Measurements from ENCODE around the gene LLGL1. TPM values are rescaled to one million over a fixed set of nuclear protein-coding genes. Genes with fewer than 3 reads are reported as not detected.

LLGL1 gene
- polyA plus RNA-seq, 1 donor, result 28.4 TPM

DNA sequence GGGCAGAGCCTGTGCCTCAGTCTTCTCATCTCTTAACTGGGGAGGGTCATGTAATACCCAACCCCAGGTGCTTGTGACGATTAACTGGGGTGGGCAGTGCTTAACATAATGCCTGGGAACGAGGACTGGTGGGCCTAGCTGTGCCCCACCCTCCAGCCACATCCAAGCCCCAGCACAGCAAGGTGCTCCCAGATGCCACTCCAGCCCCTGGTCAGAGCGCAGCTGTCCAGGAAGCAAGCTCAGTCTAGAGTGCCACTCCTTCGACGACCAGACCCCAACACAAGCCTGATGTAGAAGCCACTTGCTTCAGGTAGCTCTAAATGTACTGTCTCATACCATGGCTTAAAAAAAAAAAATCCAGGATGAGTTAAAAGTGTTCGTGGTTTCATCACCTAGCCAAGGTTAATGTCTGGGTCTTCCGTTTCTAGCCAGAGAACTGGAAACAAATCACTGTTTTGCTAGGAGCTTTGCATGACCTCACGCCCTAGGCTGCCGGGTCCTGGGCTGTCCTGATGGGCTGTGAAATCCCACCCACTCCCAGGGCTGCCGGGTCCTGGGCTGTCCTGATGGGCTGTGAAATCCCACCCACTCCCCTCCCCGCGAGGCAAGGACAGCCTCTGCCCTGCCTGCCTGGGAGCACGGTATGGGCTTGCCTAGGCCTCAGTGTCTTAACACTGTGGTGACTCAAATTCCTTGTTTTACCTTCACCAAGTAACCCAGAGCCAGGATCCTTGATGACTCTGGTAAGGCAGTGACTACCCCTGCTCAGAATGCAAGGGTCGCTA lies 42.7 kb downstream of the LLGL1 start:
- DNase-seq, result no peak

DNA sequence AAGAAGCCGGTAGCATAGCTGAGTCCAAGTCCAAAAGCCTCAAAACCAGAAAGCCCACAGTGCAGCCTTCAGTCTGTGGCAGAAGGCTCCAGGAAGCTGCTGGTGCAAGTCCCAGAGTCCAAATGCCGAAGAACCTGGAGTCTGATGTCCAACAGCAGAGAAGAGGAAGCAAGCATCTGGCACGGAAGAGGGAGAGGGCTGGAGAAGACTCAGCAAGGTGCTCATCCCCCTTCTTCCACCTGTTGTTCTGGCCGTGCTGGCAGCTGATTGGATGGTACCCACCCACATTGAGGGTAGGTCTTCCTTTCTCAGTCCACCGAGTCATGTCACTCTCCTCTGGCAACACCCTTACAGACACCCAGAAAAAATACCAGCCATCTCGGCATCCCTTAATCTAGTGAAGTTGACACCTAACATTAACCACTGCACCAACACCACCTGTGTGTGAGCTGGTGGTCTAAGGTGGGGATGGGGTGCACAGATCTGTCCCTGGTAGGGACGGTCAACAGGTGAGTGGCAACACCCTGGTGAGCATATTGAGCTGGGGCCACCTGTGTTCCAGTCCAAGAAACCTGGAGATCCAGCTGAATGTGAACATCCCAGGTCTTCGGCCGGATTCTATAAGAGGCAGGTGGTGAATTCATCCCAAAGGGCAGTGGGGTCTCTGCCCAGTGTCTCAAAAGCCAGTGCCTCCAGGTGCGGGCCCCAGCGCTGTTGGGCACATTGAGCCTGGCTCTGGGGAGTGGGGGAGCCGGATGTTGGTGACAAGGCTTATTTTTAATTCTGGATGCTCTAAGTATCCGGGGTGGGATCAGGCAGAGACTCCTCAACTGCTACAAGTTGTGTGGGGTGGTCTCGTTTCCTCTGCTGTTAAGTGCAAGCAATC lies 44.9 kb downstream of the LLGL1 start:
- no peak for DNase-seq

DNA sequence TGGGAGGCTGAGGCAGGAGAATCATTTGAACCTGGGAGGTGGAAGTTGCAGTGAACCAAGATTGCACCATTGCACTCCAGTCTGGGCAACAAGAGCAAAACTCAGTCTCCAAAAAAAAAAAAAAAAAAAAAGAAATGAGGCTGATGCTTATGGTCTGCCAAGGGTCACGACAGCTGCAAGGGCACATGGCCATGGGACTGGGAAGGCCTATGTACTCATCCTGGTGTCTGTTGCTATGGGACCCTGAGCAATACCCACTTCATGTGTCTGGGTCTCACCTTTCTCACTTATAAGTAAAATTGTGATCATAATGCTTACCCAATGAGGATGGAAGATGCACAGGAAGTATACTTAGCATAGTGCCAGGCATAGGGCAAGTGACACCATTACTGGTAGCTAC lies 51.6 kb downstream of the LLGL1 start:
- no peak for DNase-seq

DNA sequence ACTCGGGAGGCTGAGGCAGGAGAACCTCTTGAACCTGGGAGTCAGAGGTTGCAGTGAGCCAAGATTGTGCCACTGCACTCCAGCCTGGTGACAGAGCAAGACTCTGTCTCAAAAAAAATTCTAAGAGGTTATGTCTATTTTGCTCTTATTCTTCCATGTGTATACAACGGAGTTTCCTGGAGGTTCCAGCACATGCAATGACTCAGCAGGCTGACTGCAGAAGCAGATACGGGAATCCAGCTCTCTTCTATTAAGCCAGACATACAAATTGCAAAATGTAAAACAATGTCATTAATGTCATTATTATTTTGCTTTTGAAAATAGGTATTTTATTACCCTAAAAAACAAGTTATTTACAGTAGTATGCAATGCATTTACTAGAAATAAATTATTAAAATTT lies 53.4 kb downstream of the LLGL1 start:
- no peak for DNase-seq

DNA sequence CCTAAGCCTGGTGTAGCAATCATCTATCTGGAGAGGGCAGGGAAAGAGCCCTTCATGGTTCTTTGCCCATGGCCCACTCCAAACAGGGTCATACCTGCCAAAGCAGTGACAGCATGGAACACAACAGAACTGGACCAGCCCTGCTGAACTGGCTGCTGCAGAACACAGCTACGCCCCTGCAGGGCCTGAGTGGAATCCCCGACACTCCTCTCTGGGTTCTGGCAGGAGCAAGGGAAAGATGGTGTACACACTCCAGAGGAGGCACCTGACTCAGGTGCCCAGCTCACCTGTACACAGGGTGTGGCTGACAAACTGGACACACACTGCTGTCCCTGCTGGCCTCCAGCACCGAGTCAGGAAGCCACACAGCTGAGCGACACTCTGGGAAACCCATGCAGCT lies 54.8 kb downstream of the LLGL1 start:
- no peak for DNase-seq

DNA sequence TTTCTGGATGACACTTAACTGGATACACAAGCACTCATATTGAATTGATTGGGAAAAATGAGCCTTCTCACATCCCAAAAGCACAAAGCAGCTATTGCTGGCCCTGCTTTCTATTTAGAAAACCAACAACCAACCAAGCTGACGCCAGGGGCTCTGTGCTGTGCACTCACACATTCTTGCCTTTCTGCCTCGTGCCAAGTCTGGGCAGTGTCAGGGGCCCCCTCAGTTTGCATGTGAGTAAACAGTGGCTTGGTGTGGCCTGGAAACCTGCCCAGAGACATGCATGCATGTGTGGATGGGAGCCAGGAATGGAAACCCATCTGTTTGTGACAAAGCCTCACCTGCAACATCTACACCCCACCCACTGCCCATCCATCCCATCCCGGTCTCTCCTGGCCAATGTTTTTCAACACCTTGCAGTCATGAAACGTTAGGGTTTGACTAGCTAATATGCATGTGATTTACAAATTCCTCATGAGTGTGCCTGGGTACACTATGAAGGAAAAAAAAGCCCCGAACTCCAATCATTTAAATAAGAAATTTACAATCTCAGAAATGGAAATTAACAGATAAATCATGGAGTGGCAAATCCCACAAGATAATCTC lies 55.4 kb downstream of the LLGL1 start:
- DNase-seq, result no peak

DNA sequence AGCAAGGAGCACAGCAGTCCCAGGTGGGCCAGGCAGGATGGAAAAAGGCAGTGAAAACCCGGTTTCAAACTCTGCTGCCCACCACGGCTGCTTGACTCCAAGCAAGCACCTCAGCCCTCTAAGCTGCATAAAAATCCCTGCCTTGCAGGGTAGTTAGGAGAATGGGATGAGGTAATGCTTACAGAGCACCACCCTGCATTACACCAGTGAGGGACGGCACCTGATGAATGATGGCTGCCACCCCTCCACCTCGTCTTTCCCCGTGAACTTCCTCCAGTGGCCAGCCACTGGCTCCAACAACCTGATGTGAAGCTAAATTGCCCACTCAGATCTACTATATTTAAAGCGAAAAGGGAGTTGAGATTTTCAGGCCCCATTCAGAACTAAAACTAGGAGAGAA lies 56.4 kb downstream of the LLGL1 start:
- no peak for DNase-seq

DNA sequence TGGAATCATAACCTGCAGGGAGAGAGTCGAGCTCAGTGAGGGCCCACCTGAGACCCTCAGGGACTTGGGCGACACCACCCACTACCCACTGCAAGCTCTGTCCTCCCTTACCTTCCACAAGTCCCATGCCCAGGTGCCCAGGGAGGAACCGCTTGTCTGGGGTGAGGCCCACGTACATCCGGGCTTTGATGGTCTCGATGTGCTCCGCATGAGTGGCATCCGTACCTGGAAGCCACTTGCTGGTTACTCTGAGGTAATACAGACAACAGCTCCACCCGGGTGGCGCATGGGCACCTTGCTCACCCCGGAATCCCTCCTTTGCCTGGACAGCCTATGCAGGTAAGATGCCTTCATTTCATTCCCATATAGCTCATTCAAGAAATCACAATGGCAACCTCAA lies 59.9 kb downstream of the LLGL1 start:
- no peak for DNase-seq

DNA sequence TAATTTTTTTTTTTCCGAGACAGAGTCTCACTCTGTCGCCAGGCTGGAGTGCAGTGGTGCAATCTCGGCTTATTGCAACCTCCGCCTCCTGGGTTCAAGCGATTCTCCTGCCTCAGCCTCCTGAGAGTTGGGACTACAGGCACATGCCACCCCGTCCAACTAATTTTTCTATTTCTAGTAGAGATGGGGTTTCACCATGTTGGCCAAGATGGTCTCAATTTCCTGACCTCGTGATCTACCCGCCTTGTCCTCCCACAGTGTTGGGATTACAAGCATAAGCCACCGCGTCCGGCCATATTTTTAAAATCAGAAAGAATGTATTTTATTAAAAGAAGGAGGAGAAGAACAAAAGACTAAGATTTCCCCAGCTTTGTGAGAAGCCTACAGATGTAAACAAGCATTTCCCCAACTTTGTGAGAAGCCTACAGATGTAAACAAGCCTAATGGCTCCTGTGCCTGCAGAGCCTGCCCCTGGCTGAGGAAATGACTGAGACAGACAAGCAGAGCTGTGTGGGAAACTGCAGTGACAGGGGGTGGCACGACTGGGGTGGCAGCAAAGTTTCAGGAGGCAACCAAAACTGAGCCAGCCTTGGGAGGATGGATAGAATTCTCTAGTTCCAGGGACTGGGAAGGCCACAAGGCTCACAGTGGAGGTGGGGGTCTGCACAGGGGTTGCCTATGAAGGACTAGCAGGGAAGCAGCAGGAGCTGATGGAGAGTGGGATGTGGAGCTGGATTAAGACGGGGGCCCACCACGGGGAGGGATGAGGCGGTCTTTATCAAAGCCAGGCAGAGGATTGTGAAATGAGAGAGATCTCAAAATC lies 66.5 kb downstream of the LLGL1 start:
- no peak for DNase-seq

Other genes starting within 250 kb of the LLGL1 start
- 29.5 TPM for gene ATPAF2, start 186.5 kb upstream of the LLGL1 start, polyA plus RNA-seq (ENCODE audit: insufficient read length)
- 14.0 TPM for gene GID4, start 186.2 kb upstream of the LLGL1 start, polyA plus RNA-seq (ENCODE audit: insufficient read length)
- 37.2 TPM for gene DRG2, start 137.7 kb upstream of the LLGL1 start, polyA plus RNA-seq (ENCODE audit: insufficient read length)
- gene MYO15A, start 116.9 kb upstream of the LLGL1 start, polyA plus RNA-seq (ENCODE audit: insufficient read length), result 3.9 TPM
- gene ALKBH5, start 41.8 kb upstream of the LLGL1 start, polyA plus RNA-seq (ENCODE audit: insufficient read length), result 64.8 TPM
- gene FLII, start 33.1 kb downstream of the LLGL1 start, polyA plus RNA-seq (ENCODE audit: insufficient read length), result 150 TPM
- 13.6 TPM for gene MIEF2, start 35.0 kb downstream of the LLGL1 start, polyA plus RNA-seq (ENCODE audit: insufficient read length)
- 60.6 TPM for gene TOP3A, start 89.4 kb downstream of the LLGL1 start, polyA plus RNA-seq (ENCODE audit: insufficient read length)
- gene SMCR8, start 89.7 kb downstream of the LLGL1 start, polyA plus RNA-seq (ENCODE audit: insufficient read length), result 17.2 TPM
- gene SHMT1, start 137.9 kb downstream of the LLGL1 start, polyA plus RNA-seq (ENCODE audit: insufficient read length), result 61.5 TPM
- gene EVPLL, start 152.1 kb downstream of the LLGL1 start, polyA plus RNA-seq (ENCODE audit: insufficient read length), result 0.23 TPM